VCaP (cell line): ENCODE measurements around the gene PARVB.

ENCODE experiments used
- H3K27ac ChIP-seq: fragments of 450-650 bp; 2 replicates; pipeline ENCODE4 v1.5.1; 2017
- CTCF ChIP-seq: fragments of 450-650 bp; conservative IDR thresholded peaks from 2 replicates; pipeline ENCODE4 v1.5.1; 2017; ENCODE audit warnings: mild to moderate bottlenecking, moderate library complexity

Gene PARVB

GRCh38 chr22:43985532-43985931, 38.6 kb upstream of the PARVB start:
- no peak for TF ChIP-seq CTCF
- no peak overlapping the region for H3K27ac ChIP-seq

- TF ChIP-seq CTCF = no peak
- H3K27ac ChIP-seq = no peak overlapping the region
These were observed 35.8 kb upstream of the PARVB start for GRCh38 chr22:43988116-43988820.

- H3K27ac ChIP-seq = no peak overlapping the region
- no peak for TF ChIP-seq CTCF
These were observed 35.1 kb upstream of the PARVB start for GRCh38 chr22:43988960-43989359.

- TF ChIP-seq CTCF = no peak
- H3K27ac ChIP-seq = no peak overlapping the region
These were observed 34.1 kb upstream of the PARVB start for GRCh38 chr22:43990044-43990443.

GRCh38 chr22:43991316-43992020, 32.6 kb upstream of the PARVB start:
- H3K27ac ChIP-seq = no peak overlapping the region; the same call in 1 of the 2 replicates
- TF ChIP-seq CTCF = no peak

- H3K27ac ChIP-seq = peak overlapping the region; percentile 54
- no peak for TF ChIP-seq CTCF
These were observed 31.7 kb upstream of the PARVB start for GRCh38 chr22:43992331-43992821.

- TF ChIP-seq CTCF = peak; percentile 94
- H3K27ac ChIP-seq = peak overlapping the region; percentile 54
These were observed 30.9 kb upstream of the PARVB start for GRCh38 chr22:43993072-43993760.
